Measurements from ENCODE around the gene EFS.

EFS gene

GRCh38 chr14:23407516-23408306 lies 42.7 kb upstream of the EFS start, which contains the start of gene MYH6:
MYH6 (minus strand) TSS chr14:23408273; CDS start chr14:23407223, 1,050 bp downstream.
- no peak within 1 kb of the TSS for H3K27ac ChIP-seq
- no peak for TF ChIP-seq ZFX (IDR thresholded peaks at IDR 0.05)
- TF ChIP-seq, protein P1, sequence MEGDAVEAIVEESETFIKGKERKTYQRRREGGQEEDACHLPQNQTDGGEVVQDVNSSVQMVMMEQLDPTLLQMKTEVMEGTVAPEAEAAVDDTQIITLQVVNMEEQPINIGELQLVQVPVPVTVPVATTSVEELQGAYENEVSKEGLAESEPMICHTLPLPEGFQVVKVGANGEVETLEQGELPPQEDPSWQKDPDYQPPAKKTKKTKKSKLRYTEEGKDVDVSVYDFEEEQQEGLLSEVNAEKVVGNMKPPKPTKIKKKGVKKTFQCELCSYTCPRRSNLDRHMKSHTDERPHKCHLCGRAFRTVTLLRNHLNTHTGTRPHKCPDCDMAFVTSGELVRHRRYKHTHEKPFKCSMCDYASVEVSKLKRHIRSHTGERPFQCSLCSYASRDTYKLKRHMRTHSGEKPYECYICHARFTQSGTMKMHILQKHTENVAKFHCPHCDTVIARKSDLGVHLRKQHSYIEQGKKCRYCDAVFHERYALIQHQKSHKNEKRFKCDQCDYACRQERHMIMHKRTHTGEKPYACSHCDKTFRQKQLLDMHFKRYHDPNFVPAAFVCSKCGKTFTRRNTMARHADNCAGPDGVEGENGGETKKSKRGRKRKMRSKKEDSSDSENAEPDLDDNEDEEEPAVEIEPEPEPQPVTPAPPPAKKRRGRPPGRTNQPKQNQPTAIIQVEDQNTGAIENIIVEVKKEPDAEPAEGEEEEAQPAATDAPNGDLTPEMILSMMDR (conservative IDR thresholded peaks at IDR 0.05) = no peak

GRCh38 chr14:23406725-23407355 lies 41.9 kb upstream of the EFS start:
- no peak for TF ChIP-seq ZFX (IDR thresholded peaks at IDR 0.05)
- TF ChIP-seq, protein P1 (conservative IDR thresholded peaks at IDR 0.05) = no peak
- no peak overlapping the region for H3K27ac ChIP-seq

GRCh38 chr14:23406244-23406643 lies 41.3 kb upstream of the EFS start:
- TF ChIP-seq, protein P1 (conservative IDR thresholded peaks at IDR 0.05) = no peak
- no peak for TF ChIP-seq ZFX (IDR thresholded peaks at IDR 0.05)
- H3K27ac ChIP-seq = no peak overlapping the region

DNA sequence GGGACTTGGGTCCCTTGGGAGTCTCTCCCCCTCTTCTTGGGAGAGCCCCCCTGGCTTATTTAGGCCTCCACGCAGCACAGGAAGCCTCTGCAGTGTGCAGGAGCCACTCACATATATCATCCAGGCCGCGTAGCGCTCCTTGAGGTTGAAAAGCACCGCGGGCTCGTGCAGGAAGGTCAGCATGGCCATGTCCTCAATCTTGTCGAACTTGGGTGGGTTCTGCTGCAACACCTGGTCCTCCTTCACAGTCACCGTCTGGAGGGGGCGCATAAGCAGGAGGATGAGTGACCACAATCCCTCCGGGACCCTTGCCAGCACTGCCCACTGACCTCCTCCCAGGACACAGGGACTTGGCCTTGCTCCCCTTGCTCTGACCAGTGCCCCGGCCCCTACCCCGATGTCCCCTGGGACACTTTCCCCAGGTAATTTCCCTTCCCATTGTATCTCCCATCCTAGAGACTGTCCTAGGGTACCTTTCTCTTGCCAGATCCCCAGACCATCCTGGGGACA lies 40.6 kb upstream of the EFS start:
- no peak overlapping the region for H3K27ac ChIP-seq
- TF ChIP-seq, protein P1 (conservative IDR thresholded peaks at IDR 0.05) = no peak
- TF ChIP-seq ZFX (IDR thresholded peaks at IDR 0.05) = no peak

DNA sequence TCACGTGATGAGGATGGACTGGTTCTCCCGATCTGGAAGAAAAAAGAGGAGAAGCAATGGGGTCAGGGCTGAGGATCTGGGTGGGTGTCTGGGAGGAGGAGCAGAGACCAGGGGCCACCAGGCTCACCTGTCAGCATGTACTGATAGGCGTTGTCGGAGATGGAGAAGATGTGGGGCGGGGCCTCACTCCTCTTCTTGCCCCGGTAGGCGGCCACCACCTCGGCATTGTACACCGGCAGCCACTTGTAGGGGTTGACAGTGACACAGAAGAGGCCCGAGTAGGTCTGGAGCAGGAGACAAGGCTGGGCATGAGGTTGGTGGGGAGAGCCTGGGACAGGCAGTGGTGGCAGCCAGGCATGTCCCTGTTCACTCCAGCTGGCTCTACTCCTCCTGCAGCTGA lies 40.1 kb upstream of the EFS start:
- no peak overlapping the region for H3K27ac ChIP-seq
- TF ChIP-seq, protein P1 (conservative IDR thresholded peaks at IDR 0.05) = no peak
- TF ChIP-seq ZFX (IDR thresholded peaks at IDR 0.05) = no peak

DNA sequence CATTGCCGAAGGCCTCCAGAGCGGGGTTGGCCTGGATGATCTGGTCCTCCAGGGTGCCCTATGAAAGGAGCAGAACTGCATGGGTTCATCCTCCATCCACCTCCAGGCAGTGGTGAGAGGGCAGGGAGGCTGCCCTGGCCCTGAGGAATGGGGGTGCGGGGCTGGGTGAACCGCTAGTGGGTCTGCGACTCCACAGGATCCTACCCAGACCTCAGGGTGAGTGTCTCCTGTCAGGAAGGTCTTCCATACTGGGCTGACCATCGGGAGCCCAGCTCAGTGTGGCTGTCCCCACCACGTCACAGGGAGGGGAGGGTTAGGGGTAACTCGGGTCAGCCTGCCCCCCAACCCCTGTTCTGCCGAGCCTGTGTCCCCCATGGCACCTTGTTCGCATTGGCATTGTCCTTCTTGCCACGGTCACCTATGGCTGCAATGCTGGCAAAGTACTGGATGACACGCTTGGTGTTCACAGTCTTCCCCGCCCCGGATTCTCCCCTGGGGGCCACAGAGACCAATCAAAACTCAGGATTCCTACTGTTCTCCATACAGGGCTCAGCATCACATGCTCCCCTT lies 39.4 kb upstream of the EFS start:
- TF ChIP-seq ZFX (IDR thresholded peaks at IDR 0.05) = no peak
- TF ChIP-seq, protein P1 (conservative IDR thresholded peaks at IDR 0.05) = no peak
- no peak overlapping the region for H3K27ac ChIP-seq

DNA sequence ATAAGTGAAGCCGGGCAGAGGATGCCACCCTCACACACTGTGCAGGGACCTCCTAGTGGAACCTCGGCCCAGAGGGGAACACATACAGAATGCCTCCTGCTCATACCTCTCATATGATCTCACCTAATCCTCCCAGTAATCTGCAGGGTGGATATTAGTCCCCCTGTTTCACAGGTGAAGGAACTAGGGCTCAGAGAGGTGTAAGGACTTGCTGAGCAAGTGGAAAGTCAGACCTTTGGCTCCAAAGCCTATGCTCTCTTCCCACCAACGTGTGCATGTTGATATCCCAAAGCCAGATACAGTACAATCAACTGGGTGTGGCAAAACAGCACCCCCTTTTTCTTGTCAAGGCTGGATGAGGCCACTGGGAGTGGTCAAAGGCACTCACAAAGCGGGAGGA lies 38.9 kb upstream of the EFS start:
- TF ChIP-seq ZFX (IDR thresholded peaks at IDR 0.05) = no peak
- TF ChIP-seq, protein P1 (conservative IDR thresholded peaks at IDR 0.05) = no peak
- H3K27ac ChIP-seq = no peak overlapping the region

All from C4-2B (cell line).